ENCODE results near the gene LCAT.

- TF ChIP-seq CTCF (IDR thresholded peaks at IDR 0.05) (no peak), EP300 (IDR thresholded peaks at IDR 0.05) (no peak), POLR2A (IDR thresholded peaks at IDR 0.05) (no peak), POLR2AphosphoS5 (IDR thresholded peaks at IDR 0.05) (no peak)
Observed at GRCh38 chr16:67946966-67947558, 3.1 kb upstream of the LCAT start.

Measured in gastroesophageal sphincter (tissue), 3 donors.